ENCODE results near the gene TPRG1.

GRCh38 chr3:189300345-189300744 lies 128.6 kb downstream of the TPRG1 start:
- TF ChIP-seq SIRT6 (IDR thresholded peaks at IDR 0.05; ENCODE audit: low read length) = no peak
- TF ChIP-seq, protein P1, sequence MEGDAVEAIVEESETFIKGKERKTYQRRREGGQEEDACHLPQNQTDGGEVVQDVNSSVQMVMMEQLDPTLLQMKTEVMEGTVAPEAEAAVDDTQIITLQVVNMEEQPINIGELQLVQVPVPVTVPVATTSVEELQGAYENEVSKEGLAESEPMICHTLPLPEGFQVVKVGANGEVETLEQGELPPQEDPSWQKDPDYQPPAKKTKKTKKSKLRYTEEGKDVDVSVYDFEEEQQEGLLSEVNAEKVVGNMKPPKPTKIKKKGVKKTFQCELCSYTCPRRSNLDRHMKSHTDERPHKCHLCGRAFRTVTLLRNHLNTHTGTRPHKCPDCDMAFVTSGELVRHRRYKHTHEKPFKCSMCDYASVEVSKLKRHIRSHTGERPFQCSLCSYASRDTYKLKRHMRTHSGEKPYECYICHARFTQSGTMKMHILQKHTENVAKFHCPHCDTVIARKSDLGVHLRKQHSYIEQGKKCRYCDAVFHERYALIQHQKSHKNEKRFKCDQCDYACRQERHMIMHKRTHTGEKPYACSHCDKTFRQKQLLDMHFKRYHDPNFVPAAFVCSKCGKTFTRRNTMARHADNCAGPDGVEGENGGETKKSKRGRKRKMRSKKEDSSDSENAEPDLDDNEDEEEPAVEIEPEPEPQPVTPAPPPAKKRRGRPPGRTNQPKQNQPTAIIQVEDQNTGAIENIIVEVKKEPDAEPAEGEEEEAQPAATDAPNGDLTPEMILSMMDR (IDR thresholded peaks at IDR 0.05; ENCODE audit: control extremely low read depth in 1 of 3, insufficient read depth in 1 of 3, low read depth in 1 of 3, low read length in 3 of 3) = no peak
- TF ChIP-seq, protein P2, sequence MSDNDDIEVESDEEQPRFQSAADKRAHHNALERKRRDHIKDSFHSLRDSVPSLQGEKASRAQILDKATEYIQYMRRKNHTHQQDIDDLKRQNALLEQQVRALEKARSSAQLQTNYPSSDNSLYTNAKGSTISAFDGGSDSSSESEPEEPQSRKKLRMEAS (IDR thresholded peaks at IDR 0.05) = no peak
- no peak for TF ChIP-seq JUND (IDR thresholded peaks at IDR 0.05; ENCODE audit: low read length)
- no peak for TF ChIP-seq POLR2A (IDR thresholded peaks at IDR 0.05; ENCODE audit: control extremely low read depth in 1 of 2, low read depth in 2 of 2, low read length in 2 of 2)

All from H1 (cell line).